ENCODE results near the gene ABHD17A.

GRCh38 chr19:1839658-1840540, 45.4 kb downstream of the ABHD17A start:
- TF ChIP-seq CTCF (IDR thresholded peaks at IDR 0.05 in 2 of 3, conservative IDR thresholded peaks at IDR 0.05 in 1 of 3; ENCODE audit: borderline replicate concordance in 1 of 3, insufficient read depth in 1 of 3, low read depth in 2 of 3, low read length in 2 of 3): no peak
- TF ChIP-seq POLR2A (IDR thresholded peaks at IDR 0.05; ENCODE audit: borderline replicate concordance, extremely low read depth, insufficient read depth, insufficient read length): no peak
- TF ChIP-seq YY1 (IDR thresholded peaks at IDR 0.05; ENCODE audit: extremely low read depth, insufficient replicate concordance, low read depth, low read length): no peak
- no peak for TF ChIP-seq EZH2 (IDR thresholded peaks at IDR 0.05)
